Prostate gland (tissue), 2 donors: ENCODE data around the gene B4GALT1.

ENCODE experiments used
- POLR2A ChIP-seq: fragments of 450-650 bp; IDR thresholded peaks from one replicate; pipeline ENCODE4 v1.6.1; 2016; ENCODE audit warnings: antibody characterized with exemption, mild to moderate bottlenecking
- POLR2AphosphoS5 ChIP-seq: sonication (generic); formaldehyde crosslinking; IDR thresholded peaks from one replicate; pipeline ENCODE4 v1.6.1; 2017; ENCODE audit warnings: antibody characterized with exemption
- TF ChIP-seq, protein P1 (sequence below), 4 experiments: fragments of 200-600 bp in 2 of 4; fragments of 450-650 bp in 2 of 4; sonication (generic) in 2 of 4; IDR thresholded peaks; 1 replicate in 3 of 4; 2 replicates in 1 of 4; pipeline ENCODE4 v1.5.1; 2016 to 2019; ENCODE audit warnings: antibody characterized with exemption in 4 of 4, mild to moderate bottlenecking in 2 of 4, moderate library complexity in 2 of 4

DNA sequence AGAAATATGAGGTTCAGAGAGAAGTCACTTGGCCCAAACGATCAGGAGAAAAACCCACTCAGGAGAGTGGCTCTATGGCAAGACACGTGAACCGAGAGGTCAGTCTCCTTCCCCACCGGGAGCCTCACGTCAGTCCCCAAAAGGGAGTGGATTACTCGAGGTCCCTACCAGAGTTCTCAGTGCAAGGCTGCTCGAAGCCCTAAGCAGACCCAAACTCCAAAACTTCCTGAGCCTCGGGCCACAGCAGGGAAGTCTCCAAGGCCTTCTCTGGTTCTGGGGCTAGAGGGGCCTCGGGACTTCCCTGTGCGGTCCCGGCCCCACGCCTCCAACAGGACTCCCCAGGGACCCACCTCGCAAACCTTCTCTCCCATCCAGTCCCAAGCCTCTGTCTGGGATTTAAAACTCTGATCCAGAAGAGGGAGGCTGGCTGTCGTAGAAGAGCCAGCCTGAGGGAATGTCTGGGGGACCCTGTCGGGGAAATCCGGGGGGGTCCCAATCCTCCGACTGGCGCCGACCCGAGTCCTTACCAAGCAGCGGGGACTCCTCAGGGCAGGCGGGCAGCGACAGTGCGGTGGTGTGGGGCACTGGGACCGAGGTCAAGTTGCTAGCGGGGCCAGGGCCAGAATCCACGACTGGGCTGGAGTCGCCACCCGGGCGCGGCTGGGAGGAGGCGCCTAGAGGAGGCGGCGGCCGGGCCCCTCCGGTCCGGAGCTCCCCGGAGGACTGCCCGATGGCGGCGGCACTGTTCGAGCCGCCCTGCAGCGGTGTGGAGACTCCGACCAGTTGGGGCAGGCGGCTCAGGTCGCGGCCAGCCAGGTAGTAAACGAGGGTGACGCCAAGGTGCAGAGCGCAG, 679 bp downstream of the B4GALT1 start:
- TF ChIP-seq, protein P1, sequence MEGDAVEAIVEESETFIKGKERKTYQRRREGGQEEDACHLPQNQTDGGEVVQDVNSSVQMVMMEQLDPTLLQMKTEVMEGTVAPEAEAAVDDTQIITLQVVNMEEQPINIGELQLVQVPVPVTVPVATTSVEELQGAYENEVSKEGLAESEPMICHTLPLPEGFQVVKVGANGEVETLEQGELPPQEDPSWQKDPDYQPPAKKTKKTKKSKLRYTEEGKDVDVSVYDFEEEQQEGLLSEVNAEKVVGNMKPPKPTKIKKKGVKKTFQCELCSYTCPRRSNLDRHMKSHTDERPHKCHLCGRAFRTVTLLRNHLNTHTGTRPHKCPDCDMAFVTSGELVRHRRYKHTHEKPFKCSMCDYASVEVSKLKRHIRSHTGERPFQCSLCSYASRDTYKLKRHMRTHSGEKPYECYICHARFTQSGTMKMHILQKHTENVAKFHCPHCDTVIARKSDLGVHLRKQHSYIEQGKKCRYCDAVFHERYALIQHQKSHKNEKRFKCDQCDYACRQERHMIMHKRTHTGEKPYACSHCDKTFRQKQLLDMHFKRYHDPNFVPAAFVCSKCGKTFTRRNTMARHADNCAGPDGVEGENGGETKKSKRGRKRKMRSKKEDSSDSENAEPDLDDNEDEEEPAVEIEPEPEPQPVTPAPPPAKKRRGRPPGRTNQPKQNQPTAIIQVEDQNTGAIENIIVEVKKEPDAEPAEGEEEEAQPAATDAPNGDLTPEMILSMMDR (IDR thresholded peaks at IDR 0.05) = no peak
- TF ChIP-seq POLR2AphosphoS5 = peak; percentile 10
- no peak for TF ChIP-seq POLR2A
